Neural cell (in vitro differentiated cells): Measurements from ENCODE around the gene CLDN4. TPM values are rescaled to one million over a fixed set of nuclear protein-coding genes. Genes with fewer than 3 reads are reported as not detected.

Experiments
- H2AFZ ChIP-seq: fragments of 200-600, 300-800 bp; sonication (generic), shearing (Covaris generic); 2 replicates; pipeline ENCODE4 v1.6.0; 2014; ENCODE audit warnings: low read depth, mild to moderate bottlenecking, antibody characterized with exemption, low read length, moderate library complexity
- H3F3A ChIP-seq: fragments of 200-600 bp; shearing (Covaris generic); 2 replicates; pipeline ENCODE4 v1.6.1; 2016; ENCODE audit warnings: mild to moderate bottlenecking, moderate library complexity, mixed read lengths, antibody characterized with exemption, low read length; ENCODE audit not compliant: insufficient read depth, poor library complexity, severe bottlenecking
- H3K27ac ChIP-seq: fragments of 200-600, 300-800 bp; sonication (generic), shearing (Covaris generic); 2 replicates; pipeline ENCODE4 v1.5.1; 2014; ENCODE audit warnings: mild to moderate bottlenecking, low read length, moderate library complexity
- H3K27me3 ChIP-seq: fragments of 300-800, 200-600 bp; sonication (generic), shearing (Covaris generic); 2 replicates; pipeline ENCODE4 v1.6.0; 2014; ENCODE audit warnings: mild to moderate bottlenecking, low read depth, low read length, moderate library complexity; ENCODE audit not compliant: insufficient read depth
- H3K36me3 ChIP-seq: fragments of 300-800, 200-600 bp; sonication (generic), shearing (Covaris generic); 2 replicates; pipeline ENCODE4 v1.5.1; 2014; ENCODE audit warnings: mild to moderate bottlenecking, antibody characterized with exemption, low read length, moderate library complexity; ENCODE audit not compliant: insufficient read depth
- H3K4me2 ChIP-seq: fragments of 300-800, 200-600 bp; sonication (generic), shearing (Covaris generic); 2 replicates; pipeline ENCODE4 v1.6.0; 2014; ENCODE audit warnings: mild to moderate bottlenecking, low read length
- H3K4me3 ChIP-seq: fragments of 300-800, 200-600 bp; sonication (generic), shearing (Covaris generic); 2 replicates; pipeline ENCODE4 v1.5.1; 2014; ENCODE audit warnings: mild to moderate bottlenecking, low read length, moderate library complexity
- H3K79me2 ChIP-seq: fragments of 200-600 bp; shearing (Covaris generic); replicated peaks from 2 replicates; pipeline ENCODE4 v1.6.0; 2014; ENCODE audit warnings: mild to moderate bottlenecking, low read length, moderate library complexity; ENCODE audit not compliant: insufficient read depth
- H3K9ac ChIP-seq: fragments of 300-800, 200-600 bp; sonication (generic), shearing (Covaris generic); 2 replicates; pipeline ENCODE4 v1.6.1; 2016; ENCODE audit warnings: mild to moderate bottlenecking, low read length, mixed read lengths
- H3K9me2 ChIP-seq: fragments of 200-600 bp; shearing (Covaris generic); 2 replicates; pipeline ENCODE4 v1.6.1; 2016; ENCODE audit warnings: mild to moderate bottlenecking, low read length, mixed read lengths; ENCODE audit not compliant: insufficient read depth
- H3K9me3 ChIP-seq: fragments of 200-600, 300-800 bp; sonication (generic), shearing (Covaris generic); 2 replicates; pipeline ENCODE4 v1.6.1; 2016; ENCODE audit warnings: mild to moderate bottlenecking, mixed run types, low read length, moderate library complexity, mixed read lengths
- H4K20me1 ChIP-seq: fragments of 200-600 bp; shearing (Covaris generic); 2 replicates; pipeline ENCODE4 v1.6.1; 2016; ENCODE audit warnings: mild to moderate bottlenecking, mixed run types; ENCODE audit not compliant: insufficient read depth
- EP300 ChIP-seq: fragments of 450-650 bp; conservative IDR thresholded peaks from 2 replicates; pipeline ENCODE4 v1.6.1; 2014; ENCODE audit warnings: antibody characterized with exemption, mild to moderate bottlenecking, moderate library complexity; ENCODE audit not compliant: poor library complexity, severe bottlenecking
- EZH2 ChIP-seq: fragments of 200-600, 300-800 bp; shearing (Covaris generic), sonication (generic); IDR thresholded peaks from 2 replicates; pipeline ENCODE4 v1.6.1; 2014; ENCODE audit warnings: antibody characterized with exemption, low read length, borderline replicate concordance, mild to moderate bottlenecking; ENCODE audit not compliant: insufficient read depth, poor library complexity, severe bottlenecking
- MXI1 ChIP-seq: fragments of 450-650 bp; conservative IDR thresholded peaks from 2 replicates; pipeline ENCODE4 v1.6.1; 2014; ENCODE audit warnings: antibody characterized with exemption, mild to moderate bottlenecking; ENCODE audit not compliant: poor library complexity, severe bottlenecking
- POLR2AphosphoS5 ChIP-seq: IDR thresholded peaks from 2 replicates; pipeline ENCODE4 v1.6.1; 2012
- RAD21 ChIP-seq: fragments of 450-650 bp; conservative IDR thresholded peaks from 2 replicates; pipeline ENCODE4 v1.6.1; 2014; ENCODE audit warnings: antibody characterized with exemption, mild to moderate bottlenecking, moderate library complexity
- SMC3 ChIP-seq: fragments of 450-650 bp; conservative IDR thresholded peaks from 2 replicates; pipeline ENCODE4 v1.6.1; 2014; ENCODE audit warnings: antibody characterized with exemption, mild to moderate bottlenecking, moderate library complexity; ENCODE audit not compliant: poor library complexity
- TAF1 ChIP-seq: IDR thresholded peaks from 2 replicates; pipeline ENCODE4 v1.6.1; 2012; ENCODE audit warnings: low read depth
- polyA plus RNA-seq: library from polyadenylated mRNA; depleted of rRNA; stranded (reverse); fragments of >200 nt; gene quantifications from 2 replicates; pipeline ENCODE4 v1.2.3, GENCODE V29; 2014
- TF ChIP-seq, protein P1 (sequence below): fragments of 450-650 bp; IDR thresholded peaks from 2 replicates; pipeline ENCODE4 v1.5.1; 2014; ENCODE audit warnings: antibody characterized with exemption, mild to moderate bottlenecking, moderate library complexity; ENCODE audit not compliant: poor library complexity, severe bottlenecking
- TF ChIP-seq, protein P2 (sequence below): IDR thresholded peaks from 2 replicates; pipeline ENCODE4 v1.6.1; 2012; ENCODE audit warnings: borderline replicate concordance

The CLDN4 gene
- polyA plus RNA-seq, 1 donor from 2014 or later: 0.09 TPM

DNA sequence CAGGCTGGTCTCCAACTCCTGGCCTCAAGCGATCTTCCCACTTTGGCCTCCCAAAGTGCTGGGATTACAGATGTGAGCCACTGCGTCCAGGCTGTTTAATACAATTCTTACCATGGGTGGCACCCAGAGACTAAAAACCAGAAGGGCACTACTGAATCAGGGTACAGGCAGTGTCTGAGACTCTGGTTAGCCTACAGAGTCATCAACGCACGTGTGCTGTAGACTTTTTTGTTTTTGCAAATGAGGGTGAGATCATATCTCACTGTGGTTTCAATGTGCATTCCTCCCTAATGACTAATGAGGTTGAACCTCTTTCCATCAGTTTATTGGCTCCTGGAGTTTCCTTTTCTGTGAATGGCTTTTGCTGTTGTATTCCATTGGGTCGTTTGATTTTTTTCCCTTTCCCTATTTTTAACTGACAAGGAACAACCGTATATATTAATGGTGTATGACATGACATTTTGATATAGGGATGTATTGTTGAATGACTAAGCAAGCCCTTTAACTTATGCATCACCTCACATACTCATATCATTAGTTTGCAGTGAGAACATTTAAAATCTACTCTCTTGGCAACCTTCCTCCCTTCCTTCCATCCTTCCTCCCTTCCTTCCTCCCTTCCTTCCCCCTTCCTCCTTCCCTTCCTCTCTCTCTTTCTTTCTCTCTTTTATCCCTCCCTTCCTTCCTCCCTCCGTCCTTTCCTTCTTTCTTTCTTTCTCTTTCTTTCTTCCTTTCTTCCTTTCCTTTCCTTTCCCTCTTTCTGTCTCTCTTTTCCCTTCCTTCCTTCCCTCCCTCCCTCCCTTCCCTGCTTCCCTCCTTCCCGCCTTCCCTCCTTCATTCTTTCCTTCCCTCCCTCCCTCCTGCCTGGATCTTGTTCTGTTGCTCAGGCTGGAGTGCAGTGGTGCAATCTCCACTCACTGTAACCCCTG lies 20.9 kb downstream of the CLDN4 start:
- Histone ChIP-seq H3K36me3 (no peaks in the 10 kb centered on the region), H3F3A (no peaks in the 10 kb centered on the region), H3K27ac (no peak overlapping the region), H3K9me3 (no peaks in the 10 kb centered on the region), H3K4me3 (no peak overlapping the region), H4K20me1 (no peaks in the 10 kb centered on the region), H3K9ac (no peak overlapping the region), H2AFZ (no peak overlapping the region), H3K4me2 (no peak overlapping the region), H3K9me2 (no peaks in the 10 kb centered on the region), H3K79me2 (no peaks in the 10 kb centered on the region), H3K27me3 (no peaks in the 10 kb centered on the region)
- no peak for TF ChIP-seq POLR2AphosphoS5
- TF ChIP-seq, protein P1, sequence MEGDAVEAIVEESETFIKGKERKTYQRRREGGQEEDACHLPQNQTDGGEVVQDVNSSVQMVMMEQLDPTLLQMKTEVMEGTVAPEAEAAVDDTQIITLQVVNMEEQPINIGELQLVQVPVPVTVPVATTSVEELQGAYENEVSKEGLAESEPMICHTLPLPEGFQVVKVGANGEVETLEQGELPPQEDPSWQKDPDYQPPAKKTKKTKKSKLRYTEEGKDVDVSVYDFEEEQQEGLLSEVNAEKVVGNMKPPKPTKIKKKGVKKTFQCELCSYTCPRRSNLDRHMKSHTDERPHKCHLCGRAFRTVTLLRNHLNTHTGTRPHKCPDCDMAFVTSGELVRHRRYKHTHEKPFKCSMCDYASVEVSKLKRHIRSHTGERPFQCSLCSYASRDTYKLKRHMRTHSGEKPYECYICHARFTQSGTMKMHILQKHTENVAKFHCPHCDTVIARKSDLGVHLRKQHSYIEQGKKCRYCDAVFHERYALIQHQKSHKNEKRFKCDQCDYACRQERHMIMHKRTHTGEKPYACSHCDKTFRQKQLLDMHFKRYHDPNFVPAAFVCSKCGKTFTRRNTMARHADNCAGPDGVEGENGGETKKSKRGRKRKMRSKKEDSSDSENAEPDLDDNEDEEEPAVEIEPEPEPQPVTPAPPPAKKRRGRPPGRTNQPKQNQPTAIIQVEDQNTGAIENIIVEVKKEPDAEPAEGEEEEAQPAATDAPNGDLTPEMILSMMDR: no peak
- no peak for TF ChIP-seq MXI1
- no peak for TF ChIP-seq TAF1
- no peak for TF ChIP-seq EZH2
- no peak for TF ChIP-seq RAD21
- TF ChIP-seq, protein P2, sequence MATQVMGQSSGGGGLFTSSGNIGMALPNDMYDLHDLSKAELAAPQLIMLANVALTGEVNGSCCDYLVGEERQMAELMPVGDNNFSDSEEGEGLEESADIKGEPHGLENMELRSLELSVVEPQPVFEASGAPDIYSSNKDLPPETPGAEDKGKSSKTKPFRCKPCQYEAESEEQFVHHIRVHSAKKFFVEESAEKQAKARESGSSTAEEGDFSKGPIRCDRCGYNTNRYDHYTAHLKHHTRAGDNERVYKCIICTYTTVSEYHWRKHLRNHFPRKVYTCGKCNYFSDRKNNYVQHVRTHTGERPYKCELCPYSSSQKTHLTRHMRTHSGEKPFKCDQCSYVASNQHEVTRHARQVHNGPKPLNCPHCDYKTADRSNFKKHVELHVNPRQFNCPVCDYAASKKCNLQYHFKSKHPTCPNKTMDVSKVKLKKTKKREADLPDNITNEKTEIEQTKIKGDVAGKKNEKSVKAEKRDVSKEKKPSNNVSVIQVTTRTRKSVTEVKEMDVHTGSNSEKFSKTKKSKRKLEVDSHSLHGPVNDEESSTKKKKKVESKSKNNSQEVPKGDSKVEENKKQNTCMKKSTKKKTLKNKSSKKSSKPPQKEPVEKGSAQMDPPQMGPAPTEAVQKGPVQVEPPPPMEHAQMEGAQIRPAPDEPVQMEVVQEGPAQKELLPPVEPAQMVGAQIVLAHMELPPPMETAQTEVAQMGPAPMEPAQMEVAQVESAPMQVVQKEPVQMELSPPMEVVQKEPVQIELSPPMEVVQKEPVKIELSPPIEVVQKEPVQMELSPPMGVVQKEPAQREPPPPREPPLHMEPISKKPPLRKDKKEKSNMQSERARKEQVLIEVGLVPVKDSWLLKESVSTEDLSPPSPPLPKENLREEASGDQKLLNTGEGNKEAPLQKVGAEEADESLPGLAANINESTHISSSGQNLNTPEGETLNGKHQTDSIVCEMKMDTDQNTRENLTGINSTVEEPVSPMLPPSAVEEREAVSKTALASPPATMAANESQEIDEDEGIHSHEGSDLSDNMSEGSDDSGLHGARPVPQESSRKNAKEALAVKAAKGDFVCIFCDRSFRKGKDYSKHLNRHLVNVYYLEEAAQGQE: no peak
- no peak for TF ChIP-seq EP300
- TF ChIP-seq SMC3: no peak

DNA sequence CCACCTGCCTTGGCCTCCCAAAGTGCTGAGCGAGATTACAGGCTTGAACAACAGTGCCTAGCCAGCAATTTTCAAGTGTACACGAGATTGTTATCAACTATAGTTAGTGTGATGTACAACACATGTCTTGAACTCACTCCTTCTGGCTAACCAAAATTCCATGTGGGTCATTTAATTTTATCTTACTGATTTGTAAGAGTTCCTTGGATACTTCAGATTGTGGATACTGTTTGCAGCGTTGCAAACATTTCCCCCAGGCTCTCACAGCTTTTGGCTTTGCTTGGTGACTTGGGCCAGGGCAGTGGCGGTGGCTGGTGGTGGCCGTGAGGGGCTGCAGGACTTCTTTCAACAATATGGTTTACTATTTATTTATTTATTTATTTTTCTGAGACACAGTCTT lies 21.7 kb downstream of the CLDN4 start:
- no peak overlapping the region for H3K27ac ChIP-seq
- no peak overlapping the region for H3K4me3 ChIP-seq
- H3K79me2 ChIP-seq: no peaks in the 10 kb centered on the region
- no peak overlapping the region for H3K9ac ChIP-seq
- no peaks in the 10 kb centered on the region for H3K27me3 ChIP-seq
- H3K4me2 ChIP-seq: no peak overlapping the region
- no peak overlapping the region for H2AFZ ChIP-seq
- H3F3A ChIP-seq: no peaks in the 10 kb centered on the region
- no peaks in the 10 kb centered on the region for H3K9me2 ChIP-seq
- no peaks in the 10 kb centered on the region for H3K9me3 ChIP-seq
- TF ChIP-seq, protein P1: no peak
- TF ChIP-seq SMC3 (no peak), MXI1 (no peak), EZH2 (no peak), EP300 (no peak), TAF1 (no peak), POLR2AphosphoS5 (no peak), RAD21 (no peak)
- TF ChIP-seq, protein P2: no peak
- H4K20me1 ChIP-seq: no peaks in the 10 kb centered on the region
- H3K36me3 ChIP-seq: no peaks in the 10 kb centered on the region
